Measurements from ENCODE around the gene ZNF280D. TPM values are rescaled to one million over a fixed set of nuclear protein-coding genes. Genes with fewer than 3 reads are reported as not detected.

ZNF280D gene
- total RNA-seq, 2 experiments from 2014 or later, result 14.6 to 20.8 TPM

- Mint-ChIP-seq H3K27ac (no peak overlapping the region), H3K36me3 (peaks cover 20% of the 10 kb centered on the region), H3K4me3 (no peak overlapping the region), H3K27me3 (no peaks in the 10 kb centered on the region), H3K9me3 (no peaks in the 10 kb centered on the region), H3K4me1 (no peaks in the 10 kb centered on the region)
- DNase-seq, result no peak
Measured at GRCh38 chr15:56659197-56659596, 74.1 kb downstream of the ZNF280D start.

DNA sequence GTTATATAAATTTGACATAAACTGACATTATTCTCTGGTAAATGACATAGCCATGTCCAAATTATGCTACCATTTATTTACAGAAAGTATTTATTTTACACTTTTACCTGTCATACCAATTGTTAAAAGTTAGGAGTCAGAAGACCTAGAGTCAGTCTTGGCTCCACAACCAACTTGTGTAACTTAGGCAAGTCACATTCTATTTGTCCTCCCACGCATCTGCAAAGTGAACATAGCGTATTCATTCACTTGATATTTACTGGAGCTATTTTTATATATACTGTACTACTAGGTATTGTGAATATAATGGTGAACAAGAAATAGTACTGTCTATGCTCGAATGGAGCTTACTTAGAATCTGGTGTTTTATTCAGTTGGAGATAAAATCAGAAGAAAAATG is 78.7 kb downstream of the ZNF280D start:
- H3K27me3 Mint-ChIP-seq, result no peaks in the 10 kb centered on the region
- H3K27ac Mint-ChIP-seq, result no peak overlapping the region
- no peak for DNase-seq
- no peak overlapping the region for H3K4me3 Mint-ChIP-seq
- no peaks in the 10 kb centered on the region for H3K4me1 Mint-ChIP-seq
- no peaks in the 10 kb centered on the region for H3K9me3 Mint-ChIP-seq
- peaks cover 14% of the 10 kb centered on the region for H3K36me3 Mint-ChIP-seq

DNA sequence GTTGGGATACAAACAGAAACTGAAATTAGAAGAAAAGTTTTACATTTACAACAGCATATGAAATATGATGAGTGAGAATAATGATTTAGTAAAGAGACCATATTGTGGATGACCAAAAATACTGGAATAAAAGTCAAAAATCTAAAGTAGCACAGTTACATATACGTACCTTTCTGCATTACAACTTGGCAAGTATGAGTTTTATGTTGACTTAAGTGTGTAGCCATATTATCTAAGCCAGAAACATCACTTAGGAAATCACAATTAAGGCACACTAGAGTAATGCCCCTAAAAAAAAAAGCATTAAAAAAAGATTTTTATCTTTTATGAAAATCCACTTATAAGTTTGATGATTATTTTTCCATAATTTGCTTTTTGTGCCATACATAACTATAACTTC is 79.1 kb downstream of the ZNF280D start:
- no peak overlapping the region for H3K4me3 Mint-ChIP-seq
- H3K4me1 Mint-ChIP-seq, result no peaks in the 10 kb centered on the region
- H3K36me3 Mint-ChIP-seq, result peaks cover 14% of the 10 kb centered on the region
- no peak for DNase-seq
- H3K27me3 Mint-ChIP-seq, result no peaks in the 10 kb centered on the region
- H3K27ac Mint-ChIP-seq, result no peak overlapping the region
- no peaks in the 10 kb centered on the region for H3K9me3 Mint-ChIP-seq

DNA sequence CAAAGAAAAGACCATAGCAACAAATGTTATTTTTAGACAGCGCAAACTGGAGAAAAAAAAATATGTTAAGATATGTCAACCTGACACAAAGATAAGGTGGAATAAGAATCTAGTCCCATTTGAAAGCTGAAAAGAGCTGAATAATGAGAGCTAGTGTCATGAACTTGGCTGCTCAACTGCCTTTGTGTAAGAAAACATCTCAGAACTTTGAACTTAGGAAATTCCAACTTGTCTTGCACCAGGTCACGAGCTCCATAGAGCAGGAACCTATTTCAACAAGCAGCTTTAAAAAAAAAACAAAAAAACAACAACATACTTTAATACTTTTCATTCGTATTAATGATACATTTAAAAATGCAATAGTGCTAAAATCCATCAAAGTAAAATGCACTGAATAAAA is 79.5 kb downstream of the ZNF280D start:
- H3K36me3 Mint-ChIP-seq, result peaks cover 14% of the 10 kb centered on the region

DNA sequence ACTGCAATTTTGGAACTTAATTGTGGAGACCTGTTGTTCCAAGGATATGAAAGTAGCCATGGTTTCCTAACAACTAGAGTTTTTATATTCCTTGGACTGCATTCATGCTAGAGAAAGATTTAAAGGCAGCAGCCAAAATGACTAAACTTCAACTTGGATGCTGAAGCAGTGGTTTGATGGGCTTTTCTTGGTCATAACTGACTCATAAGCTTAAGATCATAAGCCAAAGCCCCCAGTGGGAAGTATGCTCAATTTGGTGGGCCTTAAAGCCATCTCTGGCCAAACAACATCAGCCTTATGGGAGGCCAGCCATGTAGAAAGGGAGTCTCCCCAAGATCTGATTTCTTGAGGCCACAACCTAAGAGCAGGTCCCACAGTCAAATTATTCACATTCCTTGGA is 80.2 kb downstream of the ZNF280D start:
- Mint-ChIP-seq H3K27ac (no peak overlapping the region), H3K36me3 (peaks cover 14% of the 10 kb centered on the region), H3K4me1 (no peaks in the 10 kb centered on the region), H3K27me3 (no peaks in the 10 kb centered on the region), H3K9me3 (no peaks in the 10 kb centered on the region), H3K4me3 (no peak overlapping the region)
- no peak for DNase-seq

More for the DNA sequence above, 79.5 kb downstream of the ZNF280D start:
- DNase-seq, result no peak
- H3K4me3 Mint-ChIP-seq, result no peak overlapping the region
- H3K4me1 Mint-ChIP-seq, result no peaks in the 10 kb centered on the region
- H3K27me3 Mint-ChIP-seq, result no peaks in the 10 kb centered on the region
- no peaks in the 10 kb centered on the region for H3K9me3 Mint-ChIP-seq
- no peak overlapping the region for H3K27ac Mint-ChIP-seq

GRCh38 chr15:56648311-56648710 is 85.0 kb downstream of the ZNF280D start:
- H3K9me3 Mint-ChIP-seq, result no peaks in the 10 kb centered on the region
- no peak overlapping the region for H3K4me3 Mint-ChIP-seq
- no peak overlapping the region for H3K27ac Mint-ChIP-seq
- DNase-seq, result no peak
- peaks cover 10% of the 10 kb centered on the region for H3K36me3 Mint-ChIP-seq
- peaks cover 3% of the 10 kb centered on the region for H3K4me1 Mint-ChIP-seq
- no peaks in the 10 kb centered on the region for H3K27me3 Mint-ChIP-seq

DNA sequence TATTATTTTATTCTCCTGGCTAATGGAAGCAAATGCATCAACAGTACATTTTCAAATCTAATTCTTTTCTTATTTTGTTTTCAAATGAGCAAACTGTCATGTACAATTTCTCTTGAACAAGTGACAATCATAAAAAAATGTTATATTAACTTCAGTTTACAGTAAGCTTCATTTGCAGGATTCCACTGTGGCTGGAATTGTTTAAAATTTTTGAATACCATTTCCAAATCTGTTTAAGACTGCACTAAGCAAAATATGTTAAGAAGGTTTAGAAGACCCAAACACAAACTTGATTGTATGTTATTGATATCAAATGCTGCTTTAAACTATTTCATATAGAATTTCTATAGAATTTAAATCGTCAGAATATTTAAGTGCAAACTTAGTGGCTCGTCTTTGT is 92.8 kb downstream of the ZNF280D start:
- no peaks in the 10 kb centered on the region for H3K9me3 Mint-ChIP-seq
- H3K27ac Mint-ChIP-seq, result no peak overlapping the region
- no peak overlapping the region for H3K4me3 Mint-ChIP-seq
- peaks cover under 1% of the 10 kb centered on the region for H3K36me3 Mint-ChIP-seq
- DNase-seq, result no peak
- no peaks in the 10 kb centered on the region for H3K4me1 Mint-ChIP-seq
- H3K27me3 Mint-ChIP-seq, result no peaks in the 10 kb centered on the region

DNA sequence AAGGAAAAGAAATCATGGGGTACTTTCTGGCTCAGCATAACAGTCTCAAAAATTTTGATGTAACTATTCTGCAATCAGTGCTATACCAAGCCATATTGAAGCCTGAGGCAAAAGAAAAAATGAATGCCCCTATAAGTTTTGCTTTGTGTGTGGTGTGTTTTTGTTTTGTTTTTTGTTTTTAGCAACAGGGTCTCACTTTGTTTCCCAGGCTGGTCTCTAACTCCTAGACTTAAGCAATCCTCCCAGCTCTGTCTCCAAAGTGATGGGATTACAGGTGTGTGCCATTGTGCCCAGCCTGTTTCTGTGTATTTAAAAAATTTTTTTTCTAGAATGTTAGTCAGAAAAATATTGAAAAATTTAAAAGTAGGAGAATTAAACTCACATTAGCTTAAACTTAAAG is 93.2 kb downstream of the ZNF280D start:
- H3K9me3 Mint-ChIP-seq, result no peaks in the 10 kb centered on the region
- no peak overlapping the region for H3K27ac Mint-ChIP-seq
- no peak overlapping the region for H3K4me3 Mint-ChIP-seq
- H3K27me3 Mint-ChIP-seq, result no peaks in the 10 kb centered on the region
- no peak for DNase-seq
- no peaks in the 10 kb centered on the region for H3K36me3 Mint-ChIP-seq
- no peaks in the 10 kb centered on the region for H3K4me1 Mint-ChIP-seq

DNA sequence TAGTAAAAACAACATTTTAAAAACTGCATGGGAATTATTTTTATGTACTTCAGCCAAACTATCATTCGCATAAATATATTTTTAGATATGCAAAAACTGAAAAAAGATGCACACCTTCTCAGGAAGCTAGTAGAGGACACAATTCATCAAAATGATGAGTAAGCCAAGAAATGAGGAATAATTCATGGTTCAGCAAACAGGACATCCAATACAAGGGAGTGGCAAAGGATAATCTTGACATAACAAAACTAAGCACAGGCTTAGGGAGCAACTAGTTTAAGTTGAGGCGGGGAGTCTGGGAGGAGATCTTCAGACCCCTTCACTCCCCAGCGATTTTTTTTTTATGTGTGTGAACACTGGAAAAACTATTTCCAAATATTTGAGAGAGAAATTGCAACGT is 93.7 kb downstream of the ZNF280D start:
- no peaks in the 10 kb centered on the region for H3K4me1 Mint-ChIP-seq
- no peaks in the 10 kb centered on the region for H3K9me3 Mint-ChIP-seq
- DNase-seq, result no peak
- no peak overlapping the region for H3K4me3 Mint-ChIP-seq
- no peaks in the 10 kb centered on the region for H3K27me3 Mint-ChIP-seq
- H3K27ac Mint-ChIP-seq, result no peak overlapping the region
- H3K36me3 Mint-ChIP-seq, result no peaks in the 10 kb centered on the region

DNA sequence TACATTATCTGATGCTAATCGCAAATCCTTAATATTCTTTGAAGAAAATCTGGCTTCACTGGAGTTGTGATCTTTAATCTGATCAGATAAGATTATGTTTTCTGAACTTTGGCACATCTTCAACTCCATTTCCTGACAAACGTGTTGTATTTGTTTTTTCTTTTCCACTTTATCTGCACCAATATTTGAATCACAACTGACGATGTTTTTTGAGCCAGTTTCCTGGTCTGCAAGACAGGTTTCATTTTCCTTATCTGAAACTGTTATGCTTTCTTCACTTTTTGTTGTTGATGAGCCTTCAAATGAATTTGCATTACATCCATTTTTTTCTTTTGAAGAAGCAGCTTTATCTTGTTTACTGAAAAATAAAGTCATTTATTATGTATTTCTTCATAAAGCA is 101.5 kb downstream of the ZNF280D start:
- Mint-ChIP-seq H3K36me3 (peaks cover 4% of the 10 kb centered on the region), H3K27me3 (no peaks in the 10 kb centered on the region), H3K4me1 (peaks cover 2% of the 10 kb centered on the region), H3K27ac (no peak overlapping the region), H3K4me3 (no peak overlapping the region), H3K9me3 (no peaks in the 10 kb centered on the region)
- no peak for DNase-seq

DNA sequence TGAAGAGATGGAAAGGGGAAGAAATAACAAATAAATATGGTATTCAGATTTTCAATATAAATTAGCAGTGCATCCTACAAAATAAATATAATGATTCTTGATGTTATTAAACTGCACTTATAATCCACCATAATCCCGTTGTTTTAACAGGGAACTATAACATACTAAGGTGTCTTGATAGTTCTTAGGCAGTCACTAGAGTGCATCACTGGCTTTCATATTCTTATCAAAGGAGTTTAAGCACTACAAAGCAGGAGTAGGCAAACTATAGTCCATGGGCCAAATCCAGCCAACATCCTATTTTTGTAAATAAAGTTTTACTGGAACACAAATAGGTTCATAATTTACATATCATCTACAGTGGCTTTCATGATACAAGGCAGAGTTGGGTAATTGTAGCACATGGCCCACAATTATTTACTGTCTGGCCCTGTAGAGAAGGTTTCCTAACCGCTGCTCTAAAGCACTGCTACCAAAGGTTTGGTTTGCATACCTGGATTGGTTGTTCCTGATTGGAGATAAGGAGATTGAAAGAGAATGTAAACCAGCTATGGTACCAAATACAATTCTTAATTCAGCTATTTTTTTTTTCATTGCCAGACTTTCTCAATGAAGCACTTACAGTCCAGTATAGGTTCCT is 104.3 kb downstream of the ZNF280D start:
- peaks cover 2% of the 10 kb centered on the region for H3K4me1 Mint-ChIP-seq
- no peak for DNase-seq
- no peak overlapping the region for H3K4me3 Mint-ChIP-seq
- no peak overlapping the region for H3K27ac Mint-ChIP-seq
- H3K9me3 Mint-ChIP-seq, result no peaks in the 10 kb centered on the region
- peaks cover 4% of the 10 kb centered on the region for H3K36me3 Mint-ChIP-seq
- H3K27me3 Mint-ChIP-seq, result no peaks in the 10 kb centered on the region

DNA sequence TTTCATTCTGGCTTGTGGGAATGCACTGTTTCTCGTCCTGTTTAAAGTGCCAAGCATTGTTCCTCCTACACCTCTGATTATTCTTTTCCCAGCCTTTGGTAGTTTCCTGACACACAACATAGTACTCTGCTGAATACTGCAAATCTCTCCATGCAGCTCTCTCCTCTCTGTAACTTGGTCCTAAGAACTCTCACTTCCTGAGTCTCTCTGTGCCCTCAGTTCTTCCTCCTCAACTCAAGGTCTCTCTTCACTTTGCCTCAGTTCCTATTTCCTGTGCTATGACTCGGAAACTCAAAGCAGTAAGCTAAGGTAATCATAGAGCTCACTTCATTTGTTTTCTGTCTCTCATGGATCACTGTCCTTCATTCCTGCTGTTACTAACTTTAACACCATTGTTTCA is 113.4 kb downstream of the ZNF280D start:
- H3K27ac Mint-ChIP-seq, result no peak overlapping the region
- H3K4me3 Mint-ChIP-seq, result no peak overlapping the region
- H3K36me3 Mint-ChIP-seq, result no peaks in the 10 kb centered on the region
- no peaks in the 10 kb centered on the region for H3K4me1 Mint-ChIP-seq
- H3K27me3 Mint-ChIP-seq, result peaks cover 3% of the 10 kb centered on the region
- DNase-seq, result no peak
- H3K9me3 Mint-ChIP-seq, result no peaks in the 10 kb centered on the region

GRCh38 chr15:56617628-56618027 is 115.7 kb downstream of the ZNF280D start:
- no peak overlapping the region for H3K4me3 Mint-ChIP-seq
- DNase-seq, result no peak
- no peak overlapping the region for H3K27ac Mint-ChIP-seq
- no peaks in the 10 kb centered on the region for H3K36me3 Mint-ChIP-seq
- H3K4me1 Mint-ChIP-seq, result peaks cover 6% of the 10 kb centered on the region
- H3K27me3 Mint-ChIP-seq, result peaks cover 9% of the 10 kb centered on the region
- H3K9me3 Mint-ChIP-seq, result no peaks in the 10 kb centered on the region

- no peaks in the 10 kb centered on the region for H3K36me3 Mint-ChIP-seq
- peaks cover 6% of the 10 kb centered on the region for H3K4me1 Mint-ChIP-seq
- H3K9me3 Mint-ChIP-seq, result no peaks in the 10 kb centered on the region
- H3K27ac Mint-ChIP-seq, result no peak overlapping the region
- DNase-seq, result no peak
- H3K4me3 Mint-ChIP-seq, result no peak overlapping the region
- H3K27me3 Mint-ChIP-seq, result peaks cover 9% of the 10 kb centered on the region
Measured at GRCh38 chr15:56616551-56616950, 116.8 kb downstream of the ZNF280D start.

DNA sequence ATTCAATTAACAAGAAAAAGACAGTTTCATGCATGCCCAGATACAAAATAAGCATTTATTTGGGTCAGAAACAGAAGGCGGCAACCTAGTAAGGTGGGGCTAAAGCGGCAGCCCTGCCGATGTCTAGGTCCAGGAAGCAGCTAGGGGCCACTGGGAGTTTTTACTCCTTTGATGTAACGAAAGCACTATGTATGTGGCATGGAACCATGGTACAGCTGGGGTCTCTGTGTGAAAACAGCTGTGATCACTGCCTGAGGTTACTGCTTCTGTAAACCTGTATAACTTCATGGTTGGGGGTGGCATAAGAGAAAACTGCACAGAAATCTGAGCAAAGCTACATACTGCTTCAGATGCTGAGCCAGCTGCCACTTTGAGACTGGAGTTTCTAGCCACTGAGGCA is 119.5 kb downstream of the ZNF280D start:
- Mint-ChIP-seq H3K4me1 (peaks cover 6% of the 10 kb centered on the region), H3K4me3 (no peak overlapping the region), H3K36me3 (no peaks in the 10 kb centered on the region), H3K27ac (no peak overlapping the region), H3K27me3 (peaks cover 13% of the 10 kb centered on the region), H3K9me3 (no peaks in the 10 kb centered on the region)
- DNase-seq, result no peak

DNA sequence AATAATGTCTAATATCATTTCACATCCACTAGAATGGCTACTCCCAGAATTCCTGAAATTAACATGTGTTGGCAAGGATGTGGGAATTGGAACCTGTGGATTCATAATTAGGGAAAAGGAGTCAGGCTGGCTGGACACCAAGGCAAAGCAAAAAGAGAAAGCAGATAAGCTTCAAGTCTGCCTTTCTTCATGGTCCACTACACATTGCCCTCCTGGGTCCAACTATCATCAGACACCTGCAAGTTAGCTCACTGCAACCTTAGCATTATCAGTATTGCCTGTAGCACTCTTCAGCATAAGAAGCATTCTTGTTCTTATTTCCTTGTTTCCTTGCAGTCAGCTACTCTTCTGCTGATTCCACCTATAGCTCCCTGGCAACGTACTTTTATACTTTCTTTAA is 124.3 kb downstream of the ZNF280D start:
- peaks cover 3% of the 10 kb centered on the region for H3K36me3 Mint-ChIP-seq
- no peak for DNase-seq
- peaks cover 26% of the 10 kb centered on the region for H3K27me3 Mint-ChIP-seq
- H3K27ac Mint-ChIP-seq, result no peak overlapping the region
- peaks cover 16% of the 10 kb centered on the region for H3K4me1 Mint-ChIP-seq
- no peak overlapping the region for H3K4me3 Mint-ChIP-seq
- no peaks in the 10 kb centered on the region for H3K9me3 Mint-ChIP-seq
